Myometrial cell (primary cell): Measurements from ENCODE around the gene TIMD4. TPM values are rescaled to one million over a fixed set of nuclear protein-coding genes. Genes with fewer than 3 reads are reported as not detected.

ENCODE experiments used
- total RNA-seq: library from RNA; depleted of rRNA; stranded (reverse); fragments of >200 nt; gene quantifications from 2 replicates; pipeline ENCODE4 v1.2.3, GENCODE V29; 2015

Gene TIMD4
- total RNA-seq: not detected in 2 replicates

GRCh38 chr5:156963125-156963524 is at the start of gene TIMD4:
TIMD4 (minus strand) TSS chr5:156963226; CDS start chr5:156963198, 28 bp downstream.

Other genes with a start within 250 kb of the TIMD4 start
- gene PPP1R2B, start 112.9 kb downstream of the TIMD4 start, total RNA-seq: not detected in 2 replicates
- not detected in 2 replicates for gene HAVCR1, start 95.9 kb upstream of the TIMD4 start, total RNA-seq
- gene HAVCR2, start 145.8 kb upstream of the TIMD4 start, total RNA-seq: not detected in 2 replicates
- gene MED7, start 179.6 kb upstream of the TIMD4 start, total RNA-seq: 12.4 and 18.2 TPM in 2 replicates
- gene GARIN3, start 203.0 kb upstream of the TIMD4 start, total RNA-seq: not detected in 2 replicates
- gene ITK, start 217.6 kb upstream of the TIMD4 start, total RNA-seq: not detected in 2 replicates